Activated CD8-positive, alpha-beta T cell treated with anti-CD3 and anti-CD28 coated beads, Interleukin-2, amount 10 ng/mL, durations not matched to agents 7 days and 5 days (primary cell): ENCODE data around the gene KCNA3. TPM values are rescaled to one million over a fixed set of nuclear protein-coding genes. Genes with fewer than 3 reads are reported as not detected.

ENCODE experiments used
- ATAC-seq: fragments of 150-1000 bp; cut with Tn5 transposase; one replicate; pipeline ENCODE4 v1.10.0; 2021; ENCODE audit warnings: moderate library complexity
- CTCF ChIA-PET: fragments of 350-600 bp; sonication (Branson Sonifier 250); formaldehyde crosslinking; loops from one replicate; lab custom pipeline; 2021; ENCODE audit warnings: antibody characterized with exemption; lab: Charles Lee
- POLR2A ChIA-PET: fragments of 350-600 bp; sonication (Branson Sonifier 250); formaldehyde crosslinking; loops from one replicate; lab custom pipeline; 2021; ENCODE audit warnings: antibody characterized with exemption; lab: Charles Lee
- DNase-seq: peaks from one replicate; pipeline ENCODE4 v3.0.0-alpha.2; 2020
- H3K27ac Mint-ChIP-seq: one replicate; pipeline ENCODE4 v1.8.0; 2021; ENCODE audit warnings: mild to moderate bottlenecking, mixed read lengths
- H3K27me3 Mint-ChIP-seq: one replicate; pipeline ENCODE4 v1.8.0; 2021; ENCODE audit warnings: low read depth, mixed read lengths
- H3K36me3 Mint-ChIP-seq: one replicate; pipeline ENCODE4 v1.8.0; 2021; ENCODE audit warnings: low read depth, mixed read lengths
- H3K4me1 Mint-ChIP-seq: one replicate; pipeline ENCODE4 v1.8.0; 2021; ENCODE audit warnings: low read depth, mixed read lengths
- H3K4me3 Mint-ChIP-seq: one replicate; pipeline ENCODE4 v1.8.0; 2021; ENCODE audit warnings: mild to moderate bottlenecking, mixed read lengths
- H3K9me3 Mint-ChIP-seq: one replicate; pipeline ENCODE4 v1.8.0; 2022; ENCODE audit warnings: mixed read lengths; ENCODE audit not compliant: insufficient read depth
- total RNA-seq, 2 experiments: library from RNA; stranded (reverse); gene quantifications; one replicate each; pipeline ENCODE4 v1.2.3, GENCODE V29; 2021

Gene KCNA3
- total RNA-seq, 2 experiments from 2014 or later = 49.0 to 49.3 TPM

- no peaks in the 10 kb centered on the region for H3K27me3 Mint-ChIP-seq
- peaks cover 66% of the 10 kb centered on the region for H3K4me1 Mint-ChIP-seq
- no peak overlapping the region for H3K4me3 Mint-ChIP-seq
- no peak for DNase-seq
- ChIA-PET CTCF (interaction anchor here (2.2 to 7.4 kb wide), 4 partner anchors 7 to 125 kb away, joined by 9 to 110 read pairs (median 28); partner anchors contain the start of gene KCNA3), POLR2A (interaction anchor here (0.5 to 1.3 kb wide), 2 partner anchors 28 to 300 kb away, joined by 3 read pairs; no protein-coding TSS in a partner anchor)
- H3K9me3 Mint-ChIP-seq = no peaks in the 10 kb centered on the region
- ATAC-seq = no peak
- peaks cover 17% of the 10 kb centered on the region for H3K36me3 Mint-ChIP-seq
- no peak overlapping the region for H3K27ac Mint-ChIP-seq
Observed at GRCh38 chr1:110639724-110640386, 34.9 kb downstream of the KCNA3 start.

- peak overlapping the region; percentile 60 for H3K27ac Mint-ChIP-seq
- CTCF ChIA-PET = interaction anchor here (0.9 to 7.4 kb wide), 11 partner anchors 8 to 149 kb away, joined by 3 to 110 read pairs (median 5); partner anchors contain the start of gene KCNA3
- POLR2A ChIA-PET = interaction anchor here (1.3 to 9.4 kb wide), 5 partner anchors 9 to 148 kb away, joined by 3 to 118 read pairs (median 4); partner anchors contain the start of gene KCNA3
- no peaks in the 10 kb centered on the region for H3K27me3 Mint-ChIP-seq
- H3K9me3 Mint-ChIP-seq = no peaks in the 10 kb centered on the region
- H3K4me3 Mint-ChIP-seq = no peak overlapping the region
- no peak for DNase-seq
- peaks cover 18% of the 10 kb centered on the region for H3K36me3 Mint-ChIP-seq
- ATAC-seq = no peak
- peaks cover 56% of the 10 kb centered on the region for H3K4me1 Mint-ChIP-seq
Observed at GRCh38 chr1:110638556-110638955, 36.2 kb downstream of the KCNA3 start.

DNA sequence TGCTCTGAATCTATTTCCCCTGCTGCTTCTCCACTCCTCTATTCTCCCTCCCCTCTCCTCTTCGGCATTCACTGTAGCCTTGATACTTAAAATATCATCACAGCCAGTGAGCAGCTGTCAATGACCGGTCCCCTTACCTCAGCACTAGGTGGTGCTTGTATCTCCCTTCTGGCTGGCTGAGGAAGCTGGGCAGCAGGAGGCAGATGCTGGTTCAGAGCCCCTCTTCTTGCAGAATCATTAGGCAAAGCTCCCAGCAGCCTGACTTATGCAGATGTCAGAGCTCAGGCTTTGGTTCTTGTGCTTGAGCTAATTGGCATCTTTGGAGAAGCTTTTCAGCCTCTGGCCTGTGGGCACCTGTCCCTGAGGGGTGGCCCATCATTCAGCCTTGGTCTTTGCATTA lies 36.7 kb downstream of the KCNA3 start:
- H3K4me1 Mint-ChIP-seq = peaks cover 52% of the 10 kb centered on the region
- peak overlapping the region; percentile 68 for H3K27ac Mint-ChIP-seq
- ChIA-PET POLR2A (interaction anchor here (1.3 to 9.4 kb wide), 5 partner anchors 9 to 149 kb away, joined by 3 to 118 read pairs (median 4); partner anchors contain the start of gene KCNA3), CTCF (interaction anchor here (0.6 to 7.4 kb wide), 12 partner anchors 9 to 1376 kb away, joined by 3 to 110 read pairs (median 5); partner anchors contain the start of gene KCNA3)
- peaks cover 21% of the 10 kb centered on the region for H3K36me3 Mint-ChIP-seq
- H3K9me3 Mint-ChIP-seq = no peaks in the 10 kb centered on the region
- no peak for DNase-seq
- ATAC-seq = no peak
- H3K4me3 Mint-ChIP-seq = no peak overlapping the region
- no peaks in the 10 kb centered on the region for H3K27me3 Mint-ChIP-seq

DNA sequence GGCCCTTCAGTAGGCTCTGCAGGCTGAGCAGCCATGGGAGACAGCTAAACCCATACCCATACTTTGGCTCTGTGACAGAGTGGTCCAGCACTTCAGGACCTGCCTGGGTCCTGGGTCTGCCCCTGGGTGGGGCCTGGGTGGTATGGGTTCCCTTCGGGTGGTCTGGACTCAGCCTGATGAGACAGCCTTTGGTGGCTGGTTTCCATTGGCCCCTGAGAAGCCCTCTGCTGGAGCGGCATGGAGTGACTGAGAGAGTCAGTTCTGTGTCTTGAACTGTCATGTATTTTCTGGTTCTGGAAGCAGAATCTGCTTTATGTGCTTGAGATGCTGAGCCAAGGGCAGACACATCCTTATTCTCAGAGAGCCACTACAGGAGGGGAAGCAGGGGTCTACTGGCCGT lies 37.3 kb downstream of the KCNA3 start:
- no peaks in the 10 kb centered on the region for H3K9me3 Mint-ChIP-seq
- no peak for ATAC-seq
- H3K4me3 Mint-ChIP-seq = no peak overlapping the region
- peaks cover 20% of the 10 kb centered on the region for H3K36me3 Mint-ChIP-seq
- no peak for DNase-seq
- POLR2A ChIA-PET = interaction anchor here (1.3 to 9.4 kb wide), 5 partner anchors 10 to 149 kb away, joined by 3 to 118 read pairs (median 9); partner anchors contain the start of gene KCNA3
- peak overlapping the region; percentile 68 for H3K27ac Mint-ChIP-seq
- CTCF ChIA-PET = interaction anchor here (0.6 to 7.4 kb wide), 10 partner anchors 9 to 1375 kb away, joined by 3 to 110 read pairs (median 8); partner anchors contain the start of gene KCNA3
- H3K4me1 Mint-ChIP-seq = peaks cover 46% of the 10 kb centered on the region
- H3K27me3 Mint-ChIP-seq = no peaks in the 10 kb centered on the region

GRCh38 chr1:110636149-110636935 lies 38.4 kb downstream of the KCNA3 start:
- CTCF ChIA-PET = interaction anchor here (1.1 to 7.4 kb wide), 8 partner anchors 10 to 144 kb away, joined by 3 to 110 read pairs (median 14); partner anchors contain the start of gene KCNA3
- ATAC-seq = no peak
- DNase-seq = no peak
- Mint-ChIP-seq H3K36me3 (peaks cover 13% of the 10 kb centered on the region), H3K27ac (peak overlapping the region; percentile 79), H3K27me3 (no peaks in the 10 kb centered on the region), H3K4me1 (peaks cover 37% of the 10 kb centered on the region), H3K4me3 (peak overlapping the region; percentile 24), H3K9me3 (no peaks in the 10 kb centered on the region)
- POLR2A ChIA-PET = interaction anchor here (0.7 to 9.4 kb wide), 7 partner anchors 8 to 134 kb away, joined by 3 to 118 read pairs (median 9); partner anchors contain the start of gene KCNA3

GRCh38 chr1:110635434-110635833 lies 39.3 kb downstream of the KCNA3 start:
- ATAC-seq = no peak
- CTCF ChIA-PET = interaction anchor here (0.8 to 7.4 kb wide), 12 partner anchors 11 to 357 kb away, joined by 3 to 110 read pairs (median 4); partner anchors contain the start of gene KCNA3
- POLR2A ChIA-PET = interaction anchor here (0.6 to 9.4 kb wide), 9 partner anchors 9 to 297 kb away, joined by 3 to 118 read pairs (median 7); partner anchors contain the start of genes CD53 and KCNA3
- Mint-ChIP-seq H3K4me3 (peak overlapping the region; percentile 34), H3K27ac (peak overlapping the region; percentile 79), H3K4me1 (peaks cover 34% of the 10 kb centered on the region), H3K9me3 (no peaks in the 10 kb centered on the region), H3K36me3 (peaks cover 11% of the 10 kb centered on the region), H3K27me3 (no peaks in the 10 kb centered on the region)
- DNase-seq = no peak

- peaks cover 7% of the 10 kb centered on the region for H3K36me3 Mint-ChIP-seq
- peak; percentile 58 for DNase-seq
- POLR2A ChIA-PET = interaction anchor here (0.6 to 9.4 kb wide), 11 partner anchors 8 to 296 kb away, joined by 3 to 118 read pairs (median 5); partner anchors contain the start of genes CD53 and KCNA3
- peaks cover 27% of the 10 kb centered on the region for H3K4me1 Mint-ChIP-seq
- no peaks in the 10 kb centered on the region for H3K9me3 Mint-ChIP-seq
- no peak for ATAC-seq
- peak overlapping the region; percentile 79 for H3K27ac Mint-ChIP-seq
- no peaks in the 10 kb centered on the region for H3K27me3 Mint-ChIP-seq
- peak overlapping the region; percentile 34 for H3K4me3 Mint-ChIP-seq
- CTCF ChIA-PET = interaction anchor here (0.8 to 7.4 kb wide), 15 partner anchors 12 to 358 kb away, joined by 3 to 110 read pairs (median 4); partner anchors contain the start of gene KCNA3
Observed at GRCh38 chr1:110634455-110635311, 40.1 kb downstream of the KCNA3 start.

DNA sequence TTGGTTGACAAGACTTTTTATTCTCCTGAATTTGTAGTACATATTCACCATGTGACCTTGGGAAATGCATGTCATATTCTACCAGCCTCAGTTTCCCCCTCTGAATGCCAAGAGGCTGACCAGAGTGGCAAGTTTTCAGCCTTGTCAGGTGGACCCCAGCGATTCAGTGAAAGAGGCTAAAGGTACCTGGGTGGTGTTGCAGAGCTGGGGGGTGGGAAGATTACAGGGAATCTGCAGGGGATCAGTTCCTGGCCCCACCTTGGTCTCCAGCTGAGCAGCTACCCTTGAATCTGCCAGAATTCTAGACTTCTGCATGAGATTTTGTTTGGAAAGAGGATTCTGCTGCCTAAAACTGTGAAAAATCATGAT lies 40.7 kb downstream of the KCNA3 start:
- H3K4me3 Mint-ChIP-seq = no peak overlapping the region
- peaks cover 26% of the 10 kb centered on the region for H3K4me1 Mint-ChIP-seq
- CTCF ChIA-PET = interaction anchor here (1.1 to 7.4 kb wide), 8 partner anchors 13 to 153 kb away, joined by 3 to 110 read pairs (median 14); partner anchors contain the start of gene KCNA3
- ATAC-seq = no peak
- POLR2A ChIA-PET = interaction anchor here (0.9 to 9.4 kb wide), 7 partner anchors 9 to 153 kb away, joined by 3 to 118 read pairs (median 9); partner anchors contain the start of gene KCNA3
- H3K27ac Mint-ChIP-seq = peak overlapping the region; percentile 79
- H3K36me3 Mint-ChIP-seq = peaks cover 11% of the 10 kb centered on the region
- no peaks in the 10 kb centered on the region for H3K27me3 Mint-ChIP-seq
- H3K9me3 Mint-ChIP-seq = no peaks in the 10 kb centered on the region
- DNase-seq = no peak

- ChIA-PET CTCF (interaction anchor here (1.3 to 7.4 kb wide), 6 partner anchors 13 to 132 kb away, joined by 3 to 110 read pairs (median 27); partner anchors contain the start of gene KCNA3), POLR2A (interaction anchor here (0.9 to 9.4 kb wide), 5 partner anchors 9 to 153 kb away, joined by 3 to 118 read pairs (median 9); partner anchors contain the start of gene KCNA3)
- H3K36me3 Mint-ChIP-seq = peaks cover 11% of the 10 kb centered on the region
- H3K4me3 Mint-ChIP-seq = no peak overlapping the region
- ATAC-seq = no peak
- DNase-seq = peak; percentile 19
- H3K4me1 Mint-ChIP-seq = peaks cover 25% of the 10 kb centered on the region
- H3K27me3 Mint-ChIP-seq = no peaks in the 10 kb centered on the region
- no peaks in the 10 kb centered on the region for H3K9me3 Mint-ChIP-seq
- H3K27ac Mint-ChIP-seq = peak overlapping the region; percentile 79
Observed at GRCh38 chr1:110633646-110634030, 41.1 kb downstream of the KCNA3 start.
